GM23248 (cell line): Measurements from ENCODE around the gene FAM227B.

Experiments used
- EZH2 ChIP-seq: fragments of 200-600 bp; sonication (generic); IDR thresholded peaks from 2 replicates; pipeline ENCODE4 v1.6.1; 2018; ENCODE audit warnings: antibody characterized with exemption, mild to moderate bottlenecking; ENCODE audit not compliant: insufficient read depth, poor library complexity, severe bottlenecking
- EZH2phosphoT487 ChIP-seq: fragments of 200-600 bp; sonication (generic); IDR thresholded peaks from 2 replicates; pipeline ENCODE4 v1.6.1; 2018; ENCODE audit warnings: antibody characterized with exemption, moderate library complexity, mild to moderate bottlenecking, low read depth; ENCODE audit not compliant: insufficient read depth

DNA sequence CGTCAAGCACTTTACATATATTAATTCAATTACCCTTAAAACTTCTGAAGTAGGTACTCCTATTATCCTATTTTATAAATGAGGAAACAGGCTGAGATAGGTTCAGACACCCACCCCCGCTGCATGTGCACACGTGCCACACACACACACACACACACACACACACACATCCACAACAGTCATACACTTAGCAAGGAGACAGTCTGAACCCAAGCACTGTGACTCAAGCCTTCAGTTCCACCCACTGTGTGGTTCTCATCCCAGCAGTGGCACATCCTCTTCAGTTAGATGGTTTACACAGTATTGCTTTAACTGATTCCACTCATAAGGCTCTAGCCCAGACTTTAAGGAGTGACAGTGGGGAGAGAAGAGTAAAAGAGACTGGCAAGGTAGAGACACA is 288.7 kb downstream of the FAM227B start:
- TF ChIP-seq EZH2 = no peak
- no peak for TF ChIP-seq EZH2phosphoT487
